ENCODE measurements around the gene GPR89B.
"Not testable (repeated sequence)": the region's sequence is repeated elsewhere in the genome, so short reads cannot be mapped to it uniquely, and the experiment has no call there.

Gene GPR89B

GRCh38 chr1:147928236-147929132 is at the start of gene GPR89B:
GPR89B (plus strand) TSS chr1:147928420; CDS start chr1:147928537, 117 bp downstream.
- FAIRE-seq = not testable (repeated sequence)

- no peak for FAIRE-seq
Observed at GRCh38 chr1:147879911-147880310, 48.3 kb upstream of the GPR89B start.

- peak; percentile 88 for FAIRE-seq
Observed at GRCh38 chr1:147882535-147882934, 45.7 kb upstream of the GPR89B start.

- FAIRE-seq = no peak
Observed at GRCh38 chr1:147890177-147890790, 37.9 kb upstream of the GPR89B start.

- no peak for FAIRE-seq
Observed at GRCh38 chr1:147891088-147891487, 37.1 kb upstream of the GPR89B start.

GRCh38 chr1:147892216-147892615 is 36.0 kb upstream of the GPR89B start:
- no peak for FAIRE-seq

GRCh38 chr1:147892731-147893214 is 35.4 kb upstream of the GPR89B start:
- no peak for FAIRE-seq

GRCh38 chr1:147895123-147895522 is 33.1 kb upstream of the GPR89B start:
- FAIRE-seq = no peak

GRCh38 chr1:147897029-147897752 is 31.0 kb upstream of the GPR89B start:
- no peak for FAIRE-seq

GRCh38 chr1:147897789-147898188 is 30.4 kb upstream of the GPR89B start:
- no peak for FAIRE-seq

GRCh38 chr1:147902253-147902845 is 25.9 kb upstream of the GPR89B start, which contains the start of gene GJA8:
GJA8 (plus strand) TSS chr1:147902795; CDS start chr1:147907956, 5,161 bp downstream.
- FAIRE-seq = no peak

- FAIRE-seq = no peak
Observed at GRCh38 chr1:147904726-147905125, 23.5 kb upstream of the GPR89B start.

GRCh38 chr1:147907786-147908509 is 20.3 kb upstream of the GPR89B start:
- FAIRE-seq = no peak

- FAIRE-seq = no peak
Observed at GRCh38 chr1:147912553-147912952, 15.7 kb upstream of the GPR89B start.

GRCh38 chr1:147913362-147913942 is 14.8 kb upstream of the GPR89B start:
- no peak for FAIRE-seq

- no peak for FAIRE-seq
Observed at GRCh38 chr1:147919896-147920295, 8.3 kb upstream of the GPR89B start.

- FAIRE-seq = no peak
Observed at GRCh38 chr1:147924813-147925212, 3.4 kb upstream of the GPR89B start.

- not testable (repeated sequence) for FAIRE-seq
Observed at GRCh38 chr1:147927215-147927614, 1.0 kb upstream of the GPR89B start.

- FAIRE-seq = not testable (repeated sequence)
Observed at GRCh38 chr1:147927689-147928088, 531 bp upstream of the GPR89B start.

GRCh38 chr1:147931137-147931536 is 2.9 kb downstream of the GPR89B start:
- not testable (repeated sequence) for FAIRE-seq

GRCh38 chr1:147935296-147935695 is 7.1 kb downstream of the GPR89B start:
- FAIRE-seq = not testable (repeated sequence)
